ENCODE data around the gene GRAMD4.

The GRAMD4 gene

GRCh38 chr22:46583571-46583970 is 36.6 kb upstream of the GRAMD4 start:
- no peak for DNase-seq

- DNase-seq = peak; percentile 80
These were observed 35.9 kb upstream of the GRAMD4 start for GRCh38 chr22:46584081-46584921.

DNA sequence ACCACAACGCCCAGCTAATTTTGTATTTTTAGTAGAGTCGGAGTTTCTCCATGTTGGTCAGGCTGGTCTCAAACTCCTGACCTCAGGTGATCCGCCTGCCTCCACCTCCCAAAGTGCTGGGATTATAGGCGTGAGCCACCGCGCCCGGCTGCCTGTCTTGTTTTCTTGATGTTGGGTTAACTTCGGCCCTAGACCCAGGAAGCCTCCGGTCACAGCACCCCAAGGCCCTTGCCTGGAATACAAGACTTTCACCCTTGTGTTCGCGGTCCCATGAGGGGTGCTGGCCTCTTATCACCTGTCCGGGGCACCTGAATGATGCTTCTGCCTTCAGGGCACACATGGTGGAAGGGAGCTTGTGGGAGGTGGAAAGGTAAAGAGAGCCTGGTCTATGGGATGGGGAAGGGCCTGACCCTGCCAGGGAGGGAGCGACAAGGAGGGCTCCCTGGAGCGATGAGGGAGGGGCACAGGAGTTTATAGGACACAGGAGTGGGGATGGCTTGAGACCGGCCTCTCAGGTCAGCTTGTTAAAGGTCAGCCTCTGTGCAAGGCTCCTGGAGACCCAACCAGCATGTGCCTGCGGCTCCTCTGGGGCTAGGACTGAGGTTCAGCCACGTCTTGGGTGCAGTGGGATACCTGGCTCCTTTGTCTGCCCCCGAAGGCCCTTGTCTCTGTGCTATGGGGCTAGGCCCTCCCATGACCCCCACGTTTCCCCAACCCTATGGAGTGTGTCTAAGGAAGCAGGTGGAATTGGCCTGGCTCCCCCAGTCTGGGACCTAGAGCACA is 34.7 kb upstream of the GRAMD4 start:
- no peak for DNase-seq

DNA sequence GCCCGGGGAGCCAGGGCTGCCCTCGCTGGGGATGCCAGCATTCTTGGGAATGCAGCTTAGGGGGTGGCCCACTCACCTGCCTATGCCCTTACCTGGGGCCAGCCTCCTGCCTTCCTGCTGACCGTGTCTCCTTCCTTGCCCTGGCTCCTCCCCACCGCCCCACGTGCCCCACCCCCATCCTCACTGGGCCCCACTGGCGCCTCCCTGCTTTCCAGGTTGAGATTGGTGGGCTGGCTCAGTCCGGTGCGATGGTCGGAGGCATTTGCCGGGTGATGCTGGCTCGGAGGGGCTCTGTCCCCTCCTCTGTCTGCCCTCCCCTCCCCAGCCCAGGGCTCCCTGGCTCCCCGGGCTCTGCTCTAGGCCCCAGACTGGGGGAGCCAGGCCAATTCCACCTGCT is 34.1 kb upstream of the GRAMD4 start:
- DNase-seq = no peak

- DNase-seq = no peak
These were observed 33.6 kb upstream of the GRAMD4 start for GRCh38 chr22:46586531-46587011.

DNA sequence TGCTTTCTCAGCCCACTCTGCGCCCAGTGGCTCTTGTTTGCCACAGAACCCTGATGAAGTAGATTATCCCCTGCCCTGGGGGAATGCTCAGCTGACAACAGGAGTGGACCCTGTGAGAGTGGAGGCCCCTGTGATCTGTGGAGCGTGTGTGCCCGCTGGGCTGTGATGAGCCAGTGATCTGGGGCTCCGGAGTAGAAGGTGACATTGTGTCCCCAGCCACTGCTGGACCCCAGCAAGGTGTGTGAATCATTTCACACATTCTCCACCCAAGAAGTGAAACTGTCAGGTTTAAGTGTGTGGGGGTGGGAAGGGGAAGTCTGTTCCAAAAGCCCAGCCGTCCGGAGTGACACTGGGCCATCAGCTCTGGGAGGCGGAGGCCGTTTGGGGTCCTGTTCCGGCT is 33.1 kb upstream of the GRAMD4 start:
- DNase-seq = no peak

DNA sequence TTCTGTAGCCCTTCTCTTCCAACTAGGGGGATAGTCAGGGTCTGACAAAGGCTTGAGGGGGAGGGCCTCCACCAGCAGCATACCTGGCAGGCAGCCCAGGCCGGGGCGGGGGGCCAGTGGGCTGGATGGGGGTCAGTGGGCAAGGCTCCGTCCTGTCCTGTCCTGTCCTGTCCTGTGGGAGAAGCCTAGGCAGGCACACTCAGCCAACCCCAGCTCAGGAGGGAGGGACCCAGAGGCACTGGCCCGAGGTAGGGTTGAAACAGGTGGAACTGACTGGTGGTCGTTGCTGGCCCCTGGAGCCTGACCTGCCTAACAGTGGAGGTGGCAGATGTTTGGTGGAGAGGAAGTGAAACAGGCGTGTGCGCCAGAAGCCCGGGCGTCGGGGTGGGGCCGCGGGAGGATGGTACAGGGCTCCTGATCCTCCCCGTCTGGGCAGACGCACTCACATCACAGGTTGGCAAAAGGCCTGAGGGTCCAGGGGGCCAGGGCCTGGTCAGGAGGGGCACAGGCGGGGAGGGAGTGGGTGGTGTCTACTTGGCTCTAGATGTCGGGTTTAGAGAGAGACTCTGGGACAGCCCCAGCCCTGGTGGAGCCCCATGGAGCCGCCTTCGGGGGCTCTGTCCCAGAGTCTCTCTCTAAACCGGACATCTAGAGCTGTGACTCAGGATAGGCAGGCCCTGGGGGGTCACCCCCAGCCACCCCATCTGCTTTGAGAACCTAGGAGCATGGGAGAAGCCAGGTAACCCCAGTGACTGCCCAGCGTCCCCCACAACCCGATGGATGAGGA is 32.5 kb upstream of the GRAMD4 start:
- no peak for DNase-seq

DNA sequence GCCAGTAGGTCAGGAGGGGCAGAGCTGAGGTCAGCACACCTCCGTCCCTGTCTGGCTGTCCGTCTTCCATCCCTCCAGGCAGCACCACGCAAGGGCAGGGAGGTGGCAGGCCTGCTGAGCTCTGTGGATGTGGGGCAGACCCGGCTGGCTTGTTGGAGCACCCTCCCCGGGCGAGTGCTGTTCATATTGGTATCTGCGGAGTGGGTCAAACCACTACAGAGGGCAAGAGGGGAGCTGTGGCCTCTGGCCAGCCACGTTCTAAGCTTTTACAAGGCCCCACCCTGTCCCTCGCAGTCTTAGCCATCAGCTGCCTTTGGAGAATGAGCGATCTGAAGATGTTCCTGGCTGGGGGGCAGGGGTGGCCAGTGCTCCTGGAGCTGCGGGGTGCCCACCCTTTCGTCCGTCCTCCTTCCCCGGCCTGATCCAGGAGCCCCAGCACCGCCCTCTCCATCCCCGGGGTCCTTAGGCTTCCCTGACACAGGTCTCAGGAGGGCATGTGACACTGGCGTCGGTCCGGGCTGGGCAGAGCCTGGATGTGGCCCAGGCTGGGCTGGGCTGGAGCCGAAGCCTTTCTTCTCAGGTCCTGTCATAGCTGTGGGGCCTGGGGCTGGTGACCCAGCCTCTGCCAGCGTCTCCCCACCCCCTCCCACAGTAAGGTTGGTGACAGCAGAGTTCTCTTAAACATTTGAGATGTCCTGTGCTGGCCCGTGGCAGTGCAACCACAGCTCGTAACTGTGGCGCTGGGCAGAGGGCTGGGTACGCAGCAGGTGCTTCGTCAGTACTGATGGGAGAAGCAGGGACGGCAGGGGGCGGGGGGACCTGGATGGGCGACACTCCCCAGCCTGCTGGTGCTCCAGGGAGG is 31.7 kb upstream of the GRAMD4 start:
- no peak for DNase-seq

DNA sequence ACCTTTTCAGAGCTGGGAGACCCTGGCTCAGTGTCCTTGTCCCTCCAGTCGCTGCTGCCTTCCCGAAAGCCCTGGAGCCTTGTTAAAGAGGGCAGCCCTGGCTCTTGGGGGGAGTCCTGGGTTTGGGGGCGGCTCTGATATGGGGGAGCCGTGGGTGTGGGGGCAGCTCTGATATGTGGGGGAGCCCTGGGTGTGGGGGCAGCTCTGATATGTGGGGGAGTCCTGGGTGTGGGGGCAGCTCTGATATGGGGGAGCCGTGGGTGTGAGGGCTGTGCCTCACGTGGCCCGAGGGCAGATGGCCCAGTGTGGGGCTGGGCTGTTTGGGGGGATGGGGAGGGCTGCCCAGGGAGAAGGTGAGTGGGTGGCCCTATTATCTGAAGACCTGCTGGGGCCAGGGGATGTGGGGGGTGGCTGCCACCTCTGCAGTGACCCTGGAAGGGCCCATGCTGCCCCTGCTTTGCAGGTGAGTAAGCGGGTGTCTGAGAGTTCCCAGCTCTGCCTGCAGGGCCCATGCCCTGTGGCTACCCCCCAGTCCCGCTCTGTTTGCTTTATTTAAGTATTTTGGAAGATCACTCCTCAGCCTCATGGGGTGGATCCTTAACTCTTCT is 30.9 kb upstream of the GRAMD4 start:
- DNase-seq = no peak

GRCh38 chr22:46589871-46590271 is 30.3 kb upstream of the GRAMD4 start:
- DNase-seq = no peak

GRCh38 chr22:46590334-46590733 is 29.9 kb upstream of the GRAMD4 start:
- no peak for DNase-seq

DNA sequence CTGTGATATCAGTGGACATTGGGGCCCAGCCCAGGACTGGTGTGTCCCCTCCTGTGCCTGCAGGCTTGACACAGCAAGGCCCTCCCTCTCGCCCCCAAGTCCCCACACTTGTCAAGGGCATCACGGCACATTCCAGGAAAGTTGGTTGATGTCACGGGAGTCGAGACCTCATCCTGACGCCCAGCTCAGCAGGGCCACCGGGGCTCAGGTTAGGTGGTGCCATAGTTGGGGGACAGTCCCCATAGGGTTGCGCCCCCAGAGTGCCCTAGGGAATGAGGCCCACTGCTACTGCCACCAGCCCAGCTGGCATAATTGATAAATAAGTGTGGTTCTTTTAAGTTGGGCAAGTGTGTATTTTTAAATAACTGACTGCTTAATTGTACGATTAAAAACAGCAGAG is 28.3 kb upstream of the GRAMD4 start:
- DNase-seq = no peak

DNA sequence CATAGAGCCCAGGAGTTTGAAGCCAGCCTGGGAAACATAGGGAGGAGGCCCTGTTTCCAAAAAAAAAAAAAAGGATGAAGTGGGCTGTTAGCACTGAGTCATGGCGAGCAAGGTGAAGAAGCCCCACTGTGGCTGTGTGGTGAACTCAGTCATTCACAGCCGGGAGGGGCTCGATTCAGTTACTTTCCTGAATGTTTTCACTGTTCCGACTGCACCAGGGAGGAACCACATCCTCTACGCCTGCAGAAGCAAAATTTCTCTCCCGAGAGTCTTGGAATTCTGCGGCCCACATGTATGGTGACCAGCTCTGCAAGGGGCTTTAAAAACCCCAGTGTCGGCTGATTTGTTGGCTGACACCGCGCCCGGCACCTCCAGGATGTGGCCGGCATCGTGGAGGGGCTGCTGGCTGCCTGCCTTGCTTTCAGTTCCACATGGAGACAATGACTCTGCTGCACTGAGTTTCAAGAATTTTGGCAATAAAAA is 27.8 kb upstream of the GRAMD4 start:
- DNase-seq = no peak

- DNase-seq = no peak
These were observed 26.9 kb upstream of the GRAMD4 start for GRCh38 chr22:46593211-46593681.

DNA sequence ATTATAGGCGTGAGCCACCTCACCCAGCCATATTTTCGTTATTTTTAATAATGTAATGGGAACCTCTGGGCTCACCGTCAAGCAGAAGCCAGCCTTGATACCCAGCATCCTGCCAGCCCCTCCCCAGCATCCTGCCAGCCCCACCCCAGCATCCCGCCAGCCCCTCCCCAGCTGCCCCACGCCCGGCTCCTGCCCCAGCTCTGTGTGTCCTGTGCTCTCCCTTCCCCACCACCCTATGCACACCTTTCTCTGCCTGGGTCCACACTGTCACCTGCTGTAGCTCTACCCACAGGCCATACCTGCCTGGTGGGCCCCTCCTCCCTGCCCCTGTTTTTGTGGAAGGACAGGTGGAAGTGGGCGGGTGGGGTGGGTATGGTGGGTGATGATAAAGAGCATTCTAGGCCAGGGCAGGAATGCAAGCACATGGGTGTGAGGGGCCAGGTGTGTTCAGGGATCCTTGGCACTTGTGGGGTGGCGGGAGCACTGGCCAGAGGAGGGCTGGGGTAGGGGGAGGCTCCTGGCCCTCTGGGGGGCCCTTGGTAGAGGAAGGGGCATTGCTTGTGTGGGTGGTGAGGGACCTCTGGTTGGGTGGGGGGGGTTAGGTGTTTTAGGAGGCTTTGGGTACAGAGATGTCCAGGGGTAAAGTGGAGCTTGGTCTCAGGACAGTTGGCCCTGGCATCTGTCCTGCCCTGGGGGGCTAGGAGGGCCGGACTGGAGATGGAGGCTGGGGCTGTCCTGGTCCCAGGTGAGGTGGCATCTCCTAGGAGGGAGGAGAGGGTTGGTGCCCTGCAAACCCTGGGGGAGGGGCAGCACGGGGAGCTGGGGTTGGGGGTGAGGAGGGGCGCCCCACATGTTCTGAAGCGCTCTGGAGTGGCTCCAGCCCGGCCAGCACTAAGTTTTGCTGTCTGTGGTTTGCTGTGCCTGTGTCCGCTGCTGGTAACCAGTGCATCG is 25.9 kb upstream of the GRAMD4 start:
- no peak for DNase-seq

DNA sequence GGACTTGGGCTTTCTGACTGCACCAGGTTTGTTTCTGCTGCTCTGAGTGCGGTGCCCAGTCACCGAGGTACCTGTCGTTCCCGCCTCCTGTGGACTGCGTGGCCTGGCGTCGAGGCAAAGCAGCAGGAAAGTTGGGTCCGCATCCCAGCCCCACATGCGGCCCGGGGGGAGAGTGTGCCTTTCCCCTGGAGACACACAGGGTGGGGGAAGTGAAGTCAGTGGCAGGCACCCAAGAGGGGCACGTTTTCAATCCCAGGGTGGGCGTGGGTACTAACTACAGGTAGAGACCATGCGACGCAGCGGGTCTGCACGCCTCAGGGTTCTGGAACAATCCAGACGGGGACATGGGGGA is 25.3 kb upstream of the GRAMD4 start:
- no peak for DNase-seq

- no peak for DNase-seq
These were observed 24.6 kb upstream of the GRAMD4 start for GRCh38 chr22:46595545-46595944.

- DNase-seq = no peak
These were observed 24.1 kb upstream of the GRAMD4 start for GRCh38 chr22:46596032-46596441.

DNA sequence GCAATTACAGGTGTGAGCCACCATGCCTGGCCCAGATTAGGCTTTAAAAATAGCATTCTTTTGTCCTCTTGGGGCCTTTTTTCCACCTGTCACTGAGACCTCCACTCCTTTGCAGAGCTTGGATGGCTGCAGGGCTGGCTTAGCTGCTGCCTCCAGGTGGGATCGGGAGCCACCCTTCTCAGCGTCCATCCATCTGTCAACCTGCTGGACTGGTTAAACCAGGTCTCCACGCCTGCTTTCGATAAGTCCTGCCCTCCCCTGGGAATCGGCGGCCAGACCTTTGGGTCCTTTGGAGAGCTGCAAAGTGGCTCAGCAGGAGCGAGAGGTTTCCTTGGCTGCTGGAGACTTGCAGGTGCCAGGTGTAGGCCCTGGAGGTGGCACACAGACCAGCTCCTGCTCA is 23.4 kb upstream of the GRAMD4 start:
- DNase-seq = peak; percentile 79

- DNase-seq = no peak
These were observed 22.0 kb upstream of the GRAMD4 start for GRCh38 chr22:46598224-46598623.

Measured in NCI-H345 (cell line).